Smooth muscle cell (in vitro differentiated cells): ENCODE data around the gene TPST2. TPM values are rescaled to one million over a fixed set of nuclear protein-coding genes. Genes with fewer than 3 reads are reported as not detected.

Experiments
- DNase-seq: peaks from one replicate; lab custom pipeline; 2025; ENCODE audit not compliant: unreplicated experiment; lab: John Stamatoyannopoulos, UW
- H2AFZ ChIP-seq: fragments of 200-600 bp; sonication (generic); 2 replicates; pipeline ENCODE4 v1.6.0; 2016; ENCODE audit warnings: antibody characterized with exemption, low read depth, mild to moderate bottlenecking
- H3F3A ChIP-seq: fragments of 200-600 bp; sonication (generic); 2 replicates; pipeline ENCODE4 v1.6.0; 2017; ENCODE audit warnings: antibody characterized with exemption, low read depth
- H3K27ac ChIP-seq: fragments of 200-600 bp; sonication (generic); 2 replicates; pipeline ENCODE4 v1.5.1; 2016; ENCODE audit warnings: low read depth, mild to moderate bottlenecking
- H3K27me3 ChIP-seq: fragments of 200-600 bp; sonication (generic); 2 replicates; pipeline ENCODE4 v1.6.1; 2016; ENCODE audit warnings: low read depth, mild to moderate bottlenecking
- H3K36me3 ChIP-seq: fragments of 200-600 bp; sonication (generic); 2 replicates; pipeline ENCODE4 v1.5.1; 2016; ENCODE audit warnings: low read depth
- H3K4me1 ChIP-seq: fragments of 200-600 bp; sonication (generic); 2 replicates; pipeline ENCODE4 v1.5.1; 2016; ENCODE audit warnings: low read depth
- H3K4me2 ChIP-seq: fragments of 200-600 bp; sonication (generic); 2 replicates; pipeline ENCODE4 v1.6.0; 2016; ENCODE audit warnings: mild to moderate bottlenecking
- H3K4me3 ChIP-seq: fragments of 200-600 bp; sonication (generic); 2 replicates; pipeline ENCODE4 v1.5.1; 2016; ENCODE audit warnings: mild to moderate bottlenecking
- H3K79me2 ChIP-seq: fragments of 200-600 bp; sonication (generic); 2 replicates; pipeline ENCODE4 v1.6.0; 2016; ENCODE audit warnings: low read depth, mild to moderate bottlenecking
- H3K9ac ChIP-seq: fragments of 200-600 bp; sonication (generic); 2 replicates; pipeline ENCODE4 v1.6.0; 2016; ENCODE audit warnings: low read depth
- H3K9me3 ChIP-seq: fragments of 200-600 bp; sonication (generic); replicated peaks from 2 replicates; pipeline ENCODE4 v1.5.1; 2016; ENCODE audit warnings: low read depth
- H4K20me1 ChIP-seq: fragments of 200-600 bp; sonication (generic); 2 replicates; pipeline ENCODE4 v1.6.0; 2016; ENCODE audit warnings: low read depth
- CTCF ChIP-seq: fragments of 200-600 bp; sonication (generic); IDR thresholded peaks from 2 replicates; pipeline ENCODE4 v1.5.1; 2017; ENCODE audit warnings: borderline replicate concordance, mild to moderate bottlenecking, antibody characterized with exemption; ENCODE audit not compliant: insufficient read depth, poor library complexity, severe bottlenecking
- WGBS: methylation state at CpG from one replicate; pipeline ENCODE4 v1.1.7; 2016; ENCODE audit warnings: low lambda C conversion rate; 5-methylcytosine and 5-hydroxymethylcytosine counted together
- polyA plus RNA-seq: library from polyadenylated mRNA; unstranded; fragments of >200 nt; fragmentation: Nextera tagmentation; extraction: Ambion mirVana; gene quantifications from 2 replicates; pipeline ENCODE4 v1.2.1, GENCODE V29; 2016
- total RNA-seq: library from RNA; depleted of rRNA; stranded (reverse); fragments of >200 nt; gene quantifications from 2 replicates; pipeline ENCODE4 v1.2.3, GENCODE V29; 2014

TPST2 gene
- total and polyA plus RNA-seq, 2 experiments from 2014 or later = 44.1 to 48.5 TPM

GRCh38 chr22:26585104-26585790 lies 4.7 kb downstream of the TPST2 start:
- Histone ChIP-seq H3K9me3 (no peaks in the 10 kb centered on the region), H3F3A (peaks cover 16% of the 10 kb centered on the region), H3K4me3 (no peak overlapping the region), H3K4me1 (no peaks in the 10 kb centered on the region), H3K27me3 (no peaks in the 10 kb centered on the region), H2AFZ (no peak overlapping the region), H4K20me1 (peaks cover 45% of the 10 kb centered on the region), H3K9ac (no peak overlapping the region), H3K36me3 (no peaks in the 10 kb centered on the region), H3K4me2 (peak overlapping the region; percentile 50), H3K79me2 (peaks cover 65% of the 10 kb centered on the region), H3K27ac (peak overlapping the region; percentile 48)
- TF ChIP-seq CTCF = no peak
- 38% methylated on average over 11 of the region's 11 CpGs for WGBS
- peak; percentile 44 for DNase-seq

DNA sequence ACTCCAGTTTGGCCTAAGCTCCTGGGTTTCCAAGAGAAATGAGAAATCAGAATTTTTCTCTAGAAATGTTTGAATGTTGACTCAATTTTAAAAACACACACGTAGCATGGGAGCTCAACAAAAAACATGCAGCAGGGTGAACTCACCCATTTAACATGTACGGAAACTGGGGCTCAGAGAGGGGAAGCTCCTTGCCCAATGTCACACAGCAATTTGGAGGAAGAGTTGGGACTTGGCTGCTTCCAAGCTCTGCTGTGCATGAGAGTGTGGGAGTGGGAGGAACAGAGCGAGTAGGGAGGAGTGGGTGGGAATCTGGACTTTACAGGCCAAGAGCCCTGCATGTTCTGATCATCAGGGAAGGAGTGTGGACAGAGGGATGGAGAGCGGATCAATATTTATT lies 5.9 kb downstream of the TPST2 start:
- WGBS = 72% methylated on average over 4 of the region's 4 CpGs
- no peak overlapping the region for H3K27ac ChIP-seq
- peaks cover 70% of the 10 kb centered on the region for H3K79me2 ChIP-seq
- peaks cover 16% of the 10 kb centered on the region for H3F3A ChIP-seq
- no peak overlapping the region for H2AFZ ChIP-seq
- H4K20me1 ChIP-seq = peaks cover 58% of the 10 kb centered on the region
- H3K27me3 ChIP-seq = no peaks in the 10 kb centered on the region
- H3K4me2 ChIP-seq = no peak overlapping the region
- no peak overlapping the region for H3K4me3 ChIP-seq
- no peak for DNase-seq
- no peak overlapping the region for H3K9ac ChIP-seq
- TF ChIP-seq CTCF = no peak
- no peaks in the 10 kb centered on the region for H3K36me3 ChIP-seq
- H3K4me1 ChIP-seq = no peaks in the 10 kb centered on the region
- H3K9me3 ChIP-seq = no peaks in the 10 kb centered on the region

- TF ChIP-seq CTCF = no peak
- DNase-seq = no peak
- no peak overlapping the region for H2AFZ ChIP-seq
- 92% methylated on average over 8 of the region's 8 CpGs for WGBS
- H3F3A ChIP-seq = peaks cover 10% of the 10 kb centered on the region
- no peaks in the 10 kb centered on the region for H3K4me1 ChIP-seq
- H3K9ac ChIP-seq = no peak overlapping the region
- H3K4me2 ChIP-seq = no peak overlapping the region
- H3K79me2 ChIP-seq = peaks cover 63% of the 10 kb centered on the region
- no peaks in the 10 kb centered on the region for H3K36me3 ChIP-seq
- peaks cover 77% of the 10 kb centered on the region for H4K20me1 ChIP-seq
- no peak overlapping the region for H3K27ac ChIP-seq
- no peaks in the 10 kb centered on the region for H3K27me3 ChIP-seq
- no peak overlapping the region for H3K4me3 ChIP-seq
- no peaks in the 10 kb centered on the region for H3K9me3 ChIP-seq
These were observed 8.2 kb downstream of the TPST2 start for GRCh38 chr22:26581633-26582168.

DNA sequence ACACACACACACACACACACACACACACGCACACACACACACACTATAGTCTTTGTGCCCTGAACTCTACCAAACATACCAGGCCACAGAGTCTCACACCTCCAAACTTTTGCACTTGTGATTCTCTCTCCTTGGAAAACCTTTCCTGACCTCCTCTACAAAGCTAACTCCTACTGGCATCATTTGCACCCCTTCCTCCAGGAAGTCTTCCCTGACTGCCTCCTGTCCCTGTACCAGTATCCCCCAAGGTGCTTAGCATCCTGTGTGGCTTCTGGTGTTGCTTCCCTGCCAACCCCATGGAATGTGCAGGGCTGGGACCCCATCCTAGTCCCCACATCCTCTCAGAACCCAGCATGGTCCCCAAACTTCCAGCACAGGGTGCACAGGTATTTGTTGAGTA lies 8.9 kb downstream of the TPST2 start:
- H3K79me2 ChIP-seq = peaks cover 66% of the 10 kb centered on the region
- no peak for TF ChIP-seq CTCF

More for the DNA sequence above, 8.9 kb downstream of the TPST2 start:
- H3K27ac ChIP-seq = no peak overlapping the region
- H4K20me1 ChIP-seq = peaks cover 84% of the 10 kb centered on the region
- 0% methylated on average over 1 of the region's 1 CpG for WGBS
- no peak for DNase-seq
- H3K4me1 ChIP-seq = no peaks in the 10 kb centered on the region
- peaks cover 5% of the 10 kb centered on the region for H3F3A ChIP-seq
- H3K36me3 ChIP-seq = no peaks in the 10 kb centered on the region
- no peak overlapping the region for H3K9ac ChIP-seq
- H3K27me3 ChIP-seq = no peaks in the 10 kb centered on the region
- no peak overlapping the region for H3K4me3 ChIP-seq
- H3K9me3 ChIP-seq = no peaks in the 10 kb centered on the region
- H2AFZ ChIP-seq = no peak overlapping the region
- no peak overlapping the region for H3K4me2 ChIP-seq
